GM12878 (cell line): ENCODE data around the gene PPIL6. TPM values are rescaled to one million over a fixed set of nuclear protein-coding genes. Genes with fewer than 3 reads are reported as not detected.

Experiments used
- BACH1 ChIP-seq: fragments of 450-650 bp; IDR thresholded peaks from 2 replicates; pipeline ENCODE4 v1.6.1; 2017; ENCODE audit warnings: mild to moderate bottlenecking, borderline replicate concordance
- BCL11A ChIP-seq: IDR thresholded peaks from 2 replicates; pipeline ENCODE4 v1.6.1; 2011; ENCODE audit warnings: low read depth, low read length
- BHLHE40 ChIP-seq, 2 experiments: fragments of 450-650 bp in 1 of 2; IDR thresholded peaks; 2 replicates each; pipeline ENCODE4 v1.6.1; 2011 to 2017; ENCODE audit warnings: low read depth in 2 of 2, borderline replicate concordance in 1 of 2, improper control_type of control experiment in 1 of 2, low read length in 1 of 2, mild to moderate bottlenecking in 1 of 2
- CBFB ChIP-seq: IDR thresholded peaks from 2 replicates; pipeline ENCODE4 v1.6.1; 2016; ENCODE audit warnings: antibody characterized with exemption, low read depth
- EP300 ChIP-seq, 2 experiments: fragments of 150-350 bp in 1 of 2; IDR thresholded peaks; 2 replicates each; pipeline ENCODE4 v1.6.1; 2011 to 2012; ENCODE audit warnings: low read depth in 2 of 2, low read length in 2 of 2, borderline replicate concordance in 1 of 2, improper control_type of control experiment in 1 of 2, inconsistent platforms in 1 of 2; ENCODE audit not compliant: control insufficient read depth in 1 of 2
- FOXM1 ChIP-seq: IDR thresholded peaks from 2 replicates; pipeline ENCODE4 v1.6.1; 2012; ENCODE audit warnings: low read depth, mild to moderate bottlenecking, inconsistent platforms, low read length, moderate library complexity
- KAT2A ChIP-seq: conservative IDR thresholded peaks from 2 replicates; pipeline ENCODE4 v1.6.1; 2011; ENCODE audit warnings: low read depth, low read length; ENCODE audit not compliant: control insufficient read depth
- LARP7 ChIP-seq: fragments of 450-650 bp; IDR thresholded peaks from 2 replicates; pipeline ENCODE4 v1.6.1; 2017; ENCODE audit warnings: mild to moderate bottlenecking
- MYC ChIP-seq: IDR thresholded peaks from 2 replicates; pipeline ENCODE4 v1.6.1; 2011; ENCODE audit warnings: mild to moderate bottlenecking, low read length, moderate library complexity, inconsistent platforms; ENCODE audit not compliant: insufficient read depth, insufficient replicate concordance, insufficient read length, severe bottlenecking
- NFYB ChIP-seq: IDR thresholded peaks from 2 replicates; pipeline ENCODE4 v1.6.1; 2011; ENCODE audit warnings: low read depth, mild to moderate bottlenecking, low read length, improper control_type of control experiment, moderate library complexity; ENCODE audit not compliant: insufficient read depth
- POLR2A ChIP-seq: IDR thresholded peaks from 2 replicates; pipeline ENCODE4 v1.6.1; 2011; ENCODE audit warnings: low read depth, mild to moderate bottlenecking, low read length
- POLR2AphosphoS5 ChIP-seq: IDR thresholded peaks from 2 replicates; pipeline ENCODE4 v1.6.1; 2011; ENCODE audit warnings: mild to moderate bottlenecking, low read length, inconsistent platforms
- RCOR1 ChIP-seq: conservative IDR thresholded peaks from 2 replicates; pipeline ENCODE4 v1.6.1; 2012; ENCODE audit warnings: low read depth, low read length, improper control_type of control experiment
- RUNX3 ChIP-seq: IDR thresholded peaks from 2 replicates; pipeline ENCODE4 v1.6.1; 2012; ENCODE audit warnings: low read length, inconsistent platforms
- TCF12 ChIP-seq: IDR thresholded peaks from 2 replicates; pipeline ENCODE4 v1.6.1; 2011; ENCODE audit warnings: low read depth, mild to moderate bottlenecking, low read length
- ZNF217 ChIP-seq: fragments of 450-650 bp; IDR thresholded peaks from 2 replicates; pipeline ENCODE4 v1.6.1; 2017; ENCODE audit warnings: antibody characterized with exemption, mild to moderate bottlenecking
- ZNF24 ChIP-seq: fragments of 450-650 bp; IDR thresholded peaks from 2 replicates; pipeline ENCODE4 v1.6.1; 2017; ENCODE audit warnings: antibody characterized with exemption, mild to moderate bottlenecking
- ZZZ3 ChIP-seq: IDR thresholded peaks from 2 replicates; pipeline ENCODE4 v1.6.1; 2011; ENCODE audit warnings: low read depth; ENCODE audit not compliant: control insufficient read depth, insufficient read length
- polyA plus RNA-seq, 11 experiments: library from polyadenylated mRNA; depleted of rRNA in 4 of 11; unstranded in 6 of 11; stranded (reverse) in 5 of 11; fragments of >200 nt; fragmentation: Nextera tagmentation in 4 of 11; fragmentation: Illumina TruSeq in 1 of 11; extraction: Ambion mirVana in 4 of 11; extraction: Trizol in 1 of 11; gene quantifications; 1 replicate in 1 of 11; 2 replicates in 10 of 11; pipeline versions ENCODE4 v1.2.1 to v1.2.3, GENCODE V29; 2011 to 2016; ENCODE audit warnings: inconsistent platforms in 2 of 11, missing spikeins in 2 of 11, low read depth in 1 of 11
- total RNA-seq, 4 experiments: library from RNA; depleted of rRNA in 3 of 4; stranded (reverse); fragments of >200 nt in 3 of 4; fragmentation: Illumina TruSeq in 1 of 4; extraction: Trizol in 1 of 4; gene quantifications; 2 replicates each; pipeline versions ENCODE4 v1.2.1 to v1.2.3, GENCODE V29; 2013 to 2021
- TF ChIP-seq, protein P1 (sequence below): fragments of 450-650 bp; IDR thresholded peaks from 2 replicates; pipeline ENCODE4 v1.6.1; 2018; ENCODE audit warnings: mild to moderate bottlenecking, low read depth, moderate library complexity; ENCODE audit not compliant: partially characterized antibody
- TF ChIP-seq, protein P2 (sequence below): IDR thresholded peaks from 2 replicates; pipeline ENCODE4 v1.6.1; 2012; ENCODE audit warnings: low read depth, low read length, improper control_type of control experiment
- TF ChIP-seq, protein P3 (sequence below): fragments of 450-650 bp; IDR thresholded peaks from 2 replicates; pipeline ENCODE4 v1.6.1; 2017; ENCODE audit warnings: borderline replicate concordance

Gene PPIL6
- total and polyA plus RNA-seq, 10 of the 15 experiments (the other 5 are each of a cell fraction or from before 2014, with no cell fraction given): 0.01 to 0.26 (median 0.12) TPM; not detected in 5

DNA sequence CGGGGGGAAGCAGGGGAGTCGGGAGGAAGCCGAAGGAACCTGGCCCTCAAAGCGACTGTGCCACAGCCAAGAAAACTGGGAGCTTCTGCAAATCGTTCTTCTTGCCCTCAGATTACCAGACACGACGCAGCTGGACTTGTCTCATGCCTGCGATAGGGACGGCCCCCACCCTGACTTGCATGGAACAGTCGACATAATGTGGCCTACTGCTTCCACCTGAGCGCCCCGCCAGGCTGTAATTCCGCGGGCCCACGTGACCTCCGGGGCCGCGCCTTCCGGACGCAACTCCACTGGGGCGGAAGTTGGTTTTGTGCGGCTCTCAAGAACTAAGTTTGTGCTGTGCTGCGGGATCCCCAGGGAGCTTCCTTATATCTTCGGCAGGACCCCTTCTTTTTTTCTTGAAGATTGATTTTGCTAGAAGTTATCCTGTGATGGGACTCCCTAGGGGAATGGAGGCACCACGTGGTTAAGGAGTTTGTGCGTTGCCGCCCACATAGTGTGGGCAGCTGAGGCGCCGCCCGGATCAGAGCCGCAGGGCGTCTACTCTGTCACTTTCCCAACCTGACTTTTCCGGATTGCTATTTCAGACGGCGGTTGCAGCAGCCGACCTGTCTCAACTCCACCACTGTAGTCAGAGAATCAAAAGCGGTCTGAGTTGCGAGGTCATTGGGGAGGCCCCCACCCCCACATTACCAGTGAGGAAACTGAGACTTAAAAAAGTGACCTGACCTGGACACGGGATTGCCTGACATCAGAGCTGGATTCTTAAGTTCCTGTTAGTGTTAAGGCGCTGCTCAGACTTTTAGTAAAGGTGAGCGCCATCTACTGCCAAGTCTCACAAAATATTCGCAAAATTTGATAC, 57.6 kb downstream of the PPIL6 start (continued):
- TF ChIP-seq, protein P1, sequence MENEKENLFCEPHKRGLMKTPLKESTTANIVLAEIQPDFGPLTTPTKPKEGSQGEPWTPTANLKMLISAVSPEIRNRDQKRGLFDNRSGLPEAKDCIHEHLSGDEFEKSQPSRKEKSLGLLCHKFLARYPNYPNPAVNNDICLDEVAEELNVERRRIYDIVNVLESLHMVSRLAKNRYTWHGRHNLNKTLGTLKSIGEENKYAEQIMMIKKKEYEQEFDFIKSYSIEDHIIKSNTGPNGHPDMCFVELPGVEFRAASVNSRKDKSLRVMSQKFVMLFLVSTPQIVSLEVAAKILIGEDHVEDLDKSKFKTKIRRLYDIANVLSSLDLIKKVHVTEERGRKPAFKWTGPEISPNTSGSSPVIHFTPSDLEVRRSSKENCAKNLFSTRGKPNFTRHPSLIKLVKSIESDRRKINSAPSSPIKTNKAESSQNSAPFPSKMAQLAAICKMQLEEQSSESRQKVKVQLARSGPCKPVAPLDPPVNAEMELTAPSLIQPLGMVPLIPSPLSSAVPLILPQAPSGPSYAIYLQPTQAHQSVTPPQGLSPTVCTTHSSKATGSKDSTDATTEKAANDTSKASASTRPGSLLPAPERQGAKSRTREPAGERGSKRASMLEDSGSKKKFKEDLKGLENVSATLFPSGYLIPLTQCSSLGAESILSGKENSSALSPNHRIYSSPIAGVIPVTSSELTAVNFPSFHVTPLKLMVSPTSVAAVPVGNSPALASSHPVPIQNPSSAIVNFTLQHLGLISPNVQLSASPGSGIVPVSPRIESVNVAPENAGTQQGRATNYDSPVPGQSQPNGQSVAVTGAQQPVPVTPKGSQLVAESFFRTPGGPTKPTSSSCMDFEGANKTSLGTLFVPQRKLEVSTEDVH: peak; percentile 55
- TF ChIP-seq ZZZ3: no peak
- TF ChIP-seq POLR2AphosphoS5: peak; percentile 61
- peak; percentile 98 to 99 for TF ChIP-seq BHLHE40 (IDR thresholded peaks at IDR 0.05; ENCODE audit: borderline replicate concordance in 1 of 2, low read depth in 2 of 2, low read length in 1 of 2)
- TF ChIP-seq MYC: no peak
- TF ChIP-seq BCL11A: 0 out of 2 replicates have a peak, but pooled peaks have one; percentile 24
- no peak for TF ChIP-seq ZNF217
- peak; percentile 81 for TF ChIP-seq RUNX3
- 0 out of 2 replicates have a peak, but pooled peaks have one; percentile 17 for TF ChIP-seq NFYB
- peak; percentile 75 for TF ChIP-seq POLR2A
- TF ChIP-seq FOXM1: peak; percentile 80
- peak; percentile 77 for TF ChIP-seq RCOR1
- TF ChIP-seq BACH1: peak; percentile 17
- TF ChIP-seq TCF12: peak; percentile 26; the same call in 1 of the 2 replicates
- TF ChIP-seq, protein P2, sequence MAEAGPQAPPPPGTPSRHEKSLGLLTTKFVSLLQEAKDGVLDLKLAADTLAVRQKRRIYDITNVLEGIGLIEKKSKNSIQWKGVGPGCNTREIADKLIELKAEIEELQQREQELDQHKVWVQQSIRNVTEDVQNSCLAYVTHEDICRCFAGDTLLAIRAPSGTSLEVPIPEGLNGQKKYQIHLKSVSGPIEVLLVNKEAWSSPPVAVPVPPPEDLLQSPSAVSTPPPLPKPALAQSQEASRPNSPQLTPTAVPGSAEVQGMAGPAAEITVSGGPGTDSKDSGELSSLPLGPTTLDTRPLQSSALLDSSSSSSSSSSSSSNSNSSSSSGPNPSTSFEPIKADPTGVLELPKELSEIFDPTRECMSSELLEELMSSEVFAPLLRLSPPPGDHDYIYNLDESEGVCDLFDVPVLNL: peak; percentile 50; the same call in 1 of the 2 replicates
- no peak for TF ChIP-seq ZNF24
- no peak; the same call in 1 of the 2 replicates for TF ChIP-seq CBFB
- TF ChIP-seq, protein P3, sequence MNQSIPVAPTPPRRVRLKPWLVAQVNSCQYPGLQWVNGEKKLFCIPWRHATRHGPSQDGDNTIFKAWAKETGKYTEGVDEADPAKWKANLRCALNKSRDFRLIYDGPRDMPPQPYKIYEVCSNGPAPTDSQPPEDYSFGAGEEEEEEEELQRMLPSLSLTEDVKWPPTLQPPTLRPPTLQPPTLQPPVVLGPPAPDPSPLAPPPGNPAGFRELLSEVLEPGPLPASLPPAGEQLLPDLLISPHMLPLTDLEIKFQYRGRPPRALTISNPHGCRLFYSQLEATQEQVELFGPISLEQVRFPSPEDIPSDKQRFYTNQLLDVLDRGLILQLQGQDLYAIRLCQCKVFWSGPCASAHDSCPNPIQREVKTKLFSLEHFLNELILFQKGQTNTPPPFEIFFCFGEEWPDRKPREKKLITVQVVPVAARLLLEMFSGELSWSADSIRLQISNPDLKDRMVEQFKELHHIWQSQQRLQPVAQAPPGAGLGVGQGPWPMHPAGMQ: no peak
- no peak for TF ChIP-seq KAT2A
- TF ChIP-seq LARP7: 0 out of 2 replicates have a peak, but pooled peaks have one; percentile 44
- TF ChIP-seq EP300 (IDR thresholded peaks at IDR 0.05; ENCODE audit: borderline replicate concordance in 1 of 2, control insufficient read depth in 1 of 2, low read depth in 2 of 2, low read length in 2 of 2): peak in 1 of 2 experiments; percentile 69; a peak in 1 of 4 replicates
